IMR-90 (cell line): ENCODE data around the gene UROD. TPM values are rescaled to one million over a fixed set of nuclear protein-coding genes. Genes with fewer than 3 reads are reported as not detected.

ENCODE experiments used
- ATAC-seq: fragments of 200-7000 bp; cut with Tn5 transposase; 2 replicates; pipeline ENCODE4 v1.9.1; 2020; ENCODE audit warnings: low read depth, mild to moderate bottlenecking, moderate library complexity
- BruUV-seq: library from RNA; stranded (reverse); fragments of 400-500 nt; replicated peaks from 2 replicates; lab custom pipeline; 2021; lab: Mats Ljungman, UMichigan
- CTCF ChIA-PET: fragments of 300-600 bp; formaldehyde crosslinking; extraction: SDS; loops from one replicate; lab custom pipeline; 2021; ENCODE audit warnings: antibody characterized with exemption; lab: Yijun Ruan, JAX
- POLR2A ChIA-PET: fragments of 300-600 bp; sonication (Branson Sonifier 250); formaldehyde crosslinking; loops from one replicate; lab custom pipeline; 2022; ENCODE audit warnings: antibody characterized with exemption; ENCODE audit not compliant: unreplicated experiment; lab: Charles Lee
- DNase-seq: peaks from one replicate; pipeline ENCODE4 v3.0.0; 2013
- H2AFZ ChIP-seq: replicated peaks from 2 replicates; pipeline ENCODE3; 2013; ENCODE audit warnings: low read length, mild to moderate bottlenecking; ENCODE audit not compliant: poor library complexity
- H2AK5ac ChIP-seq: 2 replicates; pipeline ENCODE4 v1.6.1; 2013; ENCODE audit warnings: low read depth, low read length, inconsistent platforms
- H2AK9ac ChIP-seq: replicated peaks from 2 replicates; pipeline ENCODE3; 2013; ENCODE audit warnings: mild to moderate bottlenecking, low read depth, low read length, moderate library complexity; ENCODE audit not compliant: poor library complexity
- H2BK120ac ChIP-seq: 2 replicates; pipeline ENCODE4 v1.6.1; 2013; ENCODE audit warnings: low read depth, low read length, inconsistent platforms
- H2BK15ac ChIP-seq: 3 replicates; pipeline ENCODE4 v1.6.1; 2013; ENCODE audit warnings: low read depth, low read length, inconsistent platforms
- H2BK20ac ChIP-seq: 2 replicates; pipeline ENCODE4 v1.6.1; 2013; ENCODE audit warnings: low read depth, mild to moderate bottlenecking, inconsistent platforms, low read length, moderate library complexity
- H2BK5ac ChIP-seq: 2 replicates; pipeline ENCODE4 v1.6.1; 2013; ENCODE audit warnings: mild to moderate bottlenecking, low read depth, low read length, inconsistent platforms; ENCODE audit not compliant: poor library complexity, severe bottlenecking
- H3K14ac ChIP-seq: replicated peaks from 2 replicates; pipeline ENCODE4 v1.6.1; 2013; ENCODE audit warnings: low read depth, low read length, inconsistent platforms
- H3K18ac ChIP-seq: 2 replicates; pipeline ENCODE4 v1.6.1; 2013; ENCODE audit warnings: low read depth, low read length, control low read depth
- H3K23ac ChIP-seq: 2 replicates; pipeline ENCODE4 v1.6.1; 2013; ENCODE audit warnings: low read depth, low read length, inconsistent platforms
- H3K27ac ChIP-seq: 2 replicates; pipeline ENCODE4 v1.5.1; 2013; ENCODE audit warnings: mild to moderate bottlenecking, control low read depth, low read length; ENCODE audit not compliant: insufficient read depth
- H3K27me3 ChIP-seq: 2 replicates; pipeline ENCODE4 v1.6.1; 2013; ENCODE audit warnings: low read length; ENCODE audit not compliant: control insufficient read depth, insufficient read depth
- H3K36me3 ChIP-seq: 2 replicates; pipeline ENCODE4 v1.6.1; 2013; ENCODE audit warnings: low read length, mixed read lengths; ENCODE audit not compliant: control insufficient read depth, insufficient read depth
- H3K4ac ChIP-seq: 2 replicates; pipeline ENCODE4 v1.6.1; 2013; ENCODE audit warnings: low read depth, low read length, inconsistent platforms
- H3K4me1 ChIP-seq: 2 replicates; pipeline ENCODE4 v1.6.1; 2013; ENCODE audit warnings: low read length, mixed read lengths; ENCODE audit not compliant: control insufficient read depth, insufficient read depth
- H3K4me2 ChIP-seq: 2 replicates; pipeline ENCODE4 v1.6.1; 2013; ENCODE audit warnings: low read depth, mild to moderate bottlenecking, control low read depth, low read length, moderate library complexity
- H3K4me3 ChIP-seq: 2 replicates; pipeline ENCODE4 v1.5.1; 2013; ENCODE audit warnings: low read depth, mild to moderate bottlenecking, control low read depth, low read length, moderate library complexity; ENCODE audit not compliant: insufficient read depth
- H3K56ac ChIP-seq: 2 replicates; pipeline ENCODE4 v1.6.1; 2013; ENCODE audit warnings: low read length, inconsistent platforms; ENCODE audit not compliant: insufficient read depth; ENCODE audit errors: extremely low read depth
- H3K79me1 ChIP-seq, 2 experiments: 2 replicates each; pipeline ENCODE4 v1.6.1; 2013; ENCODE audit warnings: low read length in 2 of 2, inconsistent platforms in 1 of 2, low read depth in 1 of 2
- H3K9ac ChIP-seq: 2 replicates; pipeline ENCODE4 v1.6.1; 2013; ENCODE audit warnings: low read depth, low read length, control low read depth
- H3K9me1 ChIP-seq: 2 replicates; pipeline ENCODE4 v1.6.1; 2013; ENCODE audit warnings: low read length, inconsistent platforms; ENCODE audit not compliant: insufficient read depth
- H3K9me3 ChIP-seq: 2 replicates; pipeline ENCODE4 v1.6.1; 2013; ENCODE audit warnings: low read length; ENCODE audit not compliant: control insufficient read depth, insufficient read depth
- H4K20me1 ChIP-seq: 2 replicates; pipeline ENCODE4 v1.6.1; 2013; ENCODE audit warnings: low read length, inconsistent platforms; ENCODE audit not compliant: insufficient read depth
- H4K5ac ChIP-seq: 2 replicates; pipeline ENCODE4 v1.6.1; 2013; ENCODE audit warnings: mild to moderate bottlenecking, low read depth, low read length, control low read depth
- H4K8ac ChIP-seq, 2 experiments: 2 replicates each; pipeline ENCODE4 v1.6.1; 2013; ENCODE audit warnings: low read depth in 2 of 2, low read length in 2 of 2, control low read depth in 1 of 2, inconsistent platforms in 1 of 2
- H4K91ac ChIP-seq: 2 replicates; pipeline ENCODE4 v1.6.1; 2013; ENCODE audit warnings: low read depth, low read length, inconsistent platforms; ENCODE audit not compliant: insufficient read depth
- BHLHE40 ChIP-seq: fragments of 150-350 bp; IDR thresholded peaks from 2 replicates; pipeline ENCODE4 v1.6.1; 2016; ENCODE audit warnings: mild to moderate bottlenecking, low read depth, low read length
- CEBPB ChIP-seq: IDR thresholded peaks from 2 replicates; pipeline ENCODE4 v1.6.1; 2012; ENCODE audit warnings: low read depth, low read length, improper control_type of control experiment
- CHD1 ChIP-seq: IDR thresholded peaks from 2 replicates; pipeline ENCODE4 v1.6.1; 2012; ENCODE audit warnings: low read depth, low read length, improper control_type of control experiment
- CTCF ChIP-seq: conservative IDR thresholded peaks from 2 replicates; pipeline ENCODE4 v1.5.1; 2012; ENCODE audit warnings: mild to moderate bottlenecking, low read depth, low read length, improper control_type of control experiment
- ELK1 ChIP-seq: fragments of 150-350 bp; IDR thresholded peaks from 2 replicates; pipeline ENCODE4 v1.6.1; 2016; ENCODE audit warnings: low read depth, mild to moderate bottlenecking, low read length, moderate library complexity, borderline replicate concordance
- FOS ChIP-seq: fragments of 150-350 bp; IDR thresholded peaks from 2 replicates; pipeline ENCODE4 v1.6.1; 2016; ENCODE audit warnings: low read depth, low read length
- MAFK ChIP-seq: IDR thresholded peaks from 2 replicates; pipeline ENCODE4 v1.6.1; 2012; ENCODE audit warnings: low read depth, low read length, improper control_type of control experiment
- MAZ ChIP-seq: IDR thresholded peaks from 2 replicates; pipeline ENCODE4 v1.6.1; 2012; ENCODE audit warnings: low read depth, mild to moderate bottlenecking, low read length, improper control_type of control experiment, moderate library complexity, borderline replicate concordance
- MXI1 ChIP-seq: IDR thresholded peaks from 2 replicates; pipeline ENCODE4 v1.6.1; 2012; ENCODE audit warnings: low read depth, mild to moderate bottlenecking, low read length, moderate library complexity, borderline replicate concordance
- NFE2L2 ChIP-seq: fragments of 150-350 bp; IDR thresholded peaks from 2 replicates; pipeline ENCODE4 v1.6.1; 2016; ENCODE audit warnings: low read depth, mild to moderate bottlenecking, low read length
- POLR2A ChIP-seq: IDR thresholded peaks from 2 replicates; pipeline ENCODE4 v1.6.1; 2012; ENCODE audit warnings: mild to moderate bottlenecking, low read depth, low read length
- RAD21 ChIP-seq: IDR thresholded peaks from 2 replicates; pipeline ENCODE4 v1.6.1; 2012; ENCODE audit warnings: low read length, improper control_type of control experiment
- RCOR1 ChIP-seq: IDR thresholded peaks from 2 replicates; pipeline ENCODE4 v1.6.1; 2012; ENCODE audit warnings: mild to moderate bottlenecking, low read length, improper control_type of control experiment; ENCODE audit not compliant: insufficient replicate concordance
- RFX5 ChIP-seq: IDR thresholded peaks from 2 replicates; pipeline ENCODE4 v1.8.0; 2012; ENCODE audit warnings: low read depth, mild to moderate bottlenecking, low read length, moderate library complexity
- SMC3 ChIP-seq: fragments of 150-350 bp; IDR thresholded peaks from 2 replicates; pipeline ENCODE4 v1.6.1; 2016; ENCODE audit warnings: low read depth, mild to moderate bottlenecking, antibody characterized with exemption, low read length, moderate library complexity
- USF2 ChIP-seq: fragments of 150-350 bp; IDR thresholded peaks from 2 replicates; pipeline ENCODE4 v1.6.1; 2017; ENCODE audit warnings: mild to moderate bottlenecking, antibody characterized with exemption, low read length, low read depth
- WGBS, 2 experiments: methylation state at CpG; one replicate each; pipeline versions ENCODE4 v1.1.5 to v1.1.7; 2013; ENCODE audit warnings: missing lambda C conversion rate in 2 of 2; ENCODE audit not compliant: insufficient read length in 1 of 2; ENCODE audit errors: extremely low coverage in 2 of 2; 5-methylcytosine and 5-hydroxymethylcytosine counted together
- dilution Hi-C: fragments of 300-500 bp; cut with HindIII; formaldehyde crosslinking; loops from one replicate; pipeline ENCODE4 v1.14.3; 2018; ENCODE audit warnings: low sequenced_read_pairs; ENCODE audit not compliant: unreplicated experiment
- in situ Hi-C: fragments of 300-500 bp; cut with MboI; formaldehyde crosslinking; loops from 3 replicates; pipeline ENCODE4 v1.14.3; 2019; ENCODE audit warnings: low sequenced_read_pairs, inconsistent platforms, mixed read lengths
- intact Hi-C: fragments of 100-400 bp; cut with micrococcal nuclease; formaldehyde crosslinking; loops from 2 replicates; pipeline ENCODE4 v1.10.0; 2022
- polyA plus RNA-seq, 3 experiments: library from polyadenylated mRNA; depleted of rRNA; stranded (reverse); fragments of >200 nt; gene quantifications; 2 replicates each; pipeline ENCODE4 v1.2.3, GENCODE V29; 2012; ENCODE audit warnings: low replicate concordance in 1 of 3
- total RNA-seq: library from RNA; depleted of rRNA; stranded (reverse); fragments of >200 nt; gene quantifications from 2 replicates; pipeline ENCODE4 v1.2.3, GENCODE V29; 2012

UROD gene
- total and polyA plus RNA-seq, 2 of the 4 experiments (the other 2 are of a cell fraction), result 220 to 224 TPM

- no peaks in the 10 kb centered on the region for H3K79me1 ChIP-seq
- no peak overlapping the region for H2BK120ac ChIP-seq
- no peak overlapping the region for H4K8ac ChIP-seq
- H3K9me1 ChIP-seq, result no peaks in the 10 kb centered on the region; the same call in 1 of the 2 replicates
- no peak overlapping the region for H3K4me2 ChIP-seq
- no peak overlapping the region for H3K18ac ChIP-seq
- H3K9me3 ChIP-seq, result no peaks in the 10 kb centered on the region
- H3K27ac ChIP-seq, result no peak overlapping the region
- ATAC-seq (no peak), DNase-seq (no peak)
- TF ChIP-seq POLR2A (no peak), MAFK (no peak), CEBPB (no peak), RFX5 (no peak), SMC3 (no peak), USF2 (no peak), ELK1 (no peak), MXI1 (no peak), MAZ (no peak), RAD21 (no peak), NFE2L2 (no peak), CHD1 (no peak), FOS (no peak), RCOR1 (no peak), CTCF (no peak), BHLHE40 (no peak)
- H3K4me3 ChIP-seq, result no peak overlapping the region
- in situ Hi-C loops, result no loop called here
- dilution Hi-C loops, result no loop called here
- BruUV-seq, result no TSS peak
- H2BK5ac ChIP-seq, result no peak overlapping the region
- no peak overlapping the region for H2AK9ac ChIP-seq
- H2BK20ac ChIP-seq, result no peak overlapping the region
- intact Hi-C loops, result loop anchor here (5.0 kb wide), 1 partner anchor 253 kb away; no protein-coding TSS in a partner anchor
- H3K14ac ChIP-seq, result no peak overlapping the region
- no peak overlapping the region for H4K5ac ChIP-seq
- no peak overlapping the region for H2AFZ ChIP-seq
- POLR2A ChIA-PET, result no interaction called here
- no peaks in the 10 kb centered on the region for H4K20me1 ChIP-seq
- H2AK5ac ChIP-seq, result no peak overlapping the region
- H3K9ac ChIP-seq, result no peak overlapping the region
- H3K56ac ChIP-seq, result no peak overlapping the region
- no peaks in the 10 kb centered on the region for H3K36me3 ChIP-seq
- H4K91ac ChIP-seq, result no peak overlapping the region
- peaks cover 7% of the 10 kb centered on the region for H3K27me3 ChIP-seq
- H3K4me1 ChIP-seq, result no peaks in the 10 kb centered on the region
- no peak overlapping the region for H3K23ac ChIP-seq
- no CpG with 5 or more reads among the region's 8 CpGs for WGBS, 2 experiments
- CTCF ChIA-PET, result no interaction called here
- H3K4ac ChIP-seq, result no peak overlapping the region
- H2BK15ac ChIP-seq, result no peak overlapping the region
These were observed 26.8 kb downstream of the UROD start for GRCh38 chr1:45038661-45039364.
